Raji (cell line): ENCODE measurements around the gene CATSPER1.

Experiments
- POLR2A ChIP-seq: IDR thresholded peaks from 2 replicates; pipeline ENCODE4 v1.6.1; 2011; ENCODE audit warnings: low read depth, low read length, control low read depth; ENCODE audit not compliant: insufficient read depth

Gene CATSPER1

DNA sequence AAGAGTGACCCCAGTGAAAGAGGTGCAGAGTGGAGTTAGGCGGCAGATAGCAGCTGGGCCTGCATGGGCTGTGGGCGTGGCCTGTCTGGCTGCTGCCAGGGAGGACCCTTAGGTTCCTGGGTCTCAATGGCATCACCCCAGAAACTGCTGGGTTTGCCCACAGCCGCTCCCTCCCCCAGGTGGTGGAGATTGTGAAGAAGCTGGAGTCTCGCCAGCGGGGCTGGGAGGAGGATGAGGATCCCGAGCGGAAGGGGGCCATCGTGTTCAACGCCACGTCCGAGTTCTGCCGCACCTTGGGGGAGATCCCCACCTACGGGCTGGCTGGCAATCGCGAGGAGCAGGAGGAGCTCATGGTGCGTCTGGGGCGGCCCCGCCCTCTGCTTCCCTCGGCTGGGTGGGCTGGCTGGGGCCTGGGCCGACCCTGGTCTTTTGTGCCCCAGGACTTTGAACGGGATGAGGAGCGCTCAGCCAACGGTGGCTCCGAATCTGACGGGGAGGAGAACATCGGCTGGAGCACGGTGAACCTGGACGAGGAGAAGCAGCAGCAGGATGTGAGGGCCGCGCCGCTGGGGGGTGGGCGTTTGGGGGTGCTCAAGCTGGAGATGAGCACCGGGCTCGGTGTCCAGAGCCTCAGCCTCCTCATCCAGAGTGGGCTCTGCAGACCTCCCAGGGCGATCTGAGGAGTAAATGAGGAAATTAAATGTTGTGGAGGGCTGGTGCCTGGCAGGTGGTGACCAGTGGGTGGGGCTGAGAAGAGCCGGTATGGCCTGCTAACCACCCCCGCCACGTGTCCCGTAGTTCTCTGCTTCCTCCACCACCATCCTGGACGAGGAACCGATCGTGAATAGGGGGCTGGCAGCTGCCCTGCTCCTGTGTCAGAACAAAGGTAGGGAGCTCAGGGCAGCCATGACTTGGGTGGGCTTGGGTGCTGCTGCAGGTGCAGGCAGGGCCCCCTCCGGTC is 49.8 kb downstream of the CATSPER1 start:
- no peak for TF ChIP-seq POLR2A

DNA sequence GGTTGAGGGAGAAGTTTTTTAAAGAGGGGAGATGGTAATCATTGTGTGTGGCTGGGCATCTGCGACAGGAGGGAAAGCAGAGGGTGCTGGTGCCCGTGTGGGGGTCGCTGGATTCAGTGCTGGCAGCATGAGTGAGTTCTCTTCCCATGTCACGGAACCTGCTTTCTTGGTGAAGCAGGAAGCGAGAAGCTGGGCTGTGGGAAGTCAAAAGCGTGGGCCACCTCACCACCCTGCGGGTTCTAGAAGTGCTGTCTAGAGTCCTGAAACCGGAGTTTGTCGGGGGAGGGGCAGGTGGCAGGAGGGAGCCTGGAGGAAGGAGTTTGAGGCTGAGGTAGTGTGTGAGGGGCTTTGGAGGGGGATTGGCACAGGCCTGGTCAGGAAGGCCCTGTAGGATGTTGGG is 50.5 kb downstream of the CATSPER1 start:
- no peak for TF ChIP-seq POLR2A

DNA sequence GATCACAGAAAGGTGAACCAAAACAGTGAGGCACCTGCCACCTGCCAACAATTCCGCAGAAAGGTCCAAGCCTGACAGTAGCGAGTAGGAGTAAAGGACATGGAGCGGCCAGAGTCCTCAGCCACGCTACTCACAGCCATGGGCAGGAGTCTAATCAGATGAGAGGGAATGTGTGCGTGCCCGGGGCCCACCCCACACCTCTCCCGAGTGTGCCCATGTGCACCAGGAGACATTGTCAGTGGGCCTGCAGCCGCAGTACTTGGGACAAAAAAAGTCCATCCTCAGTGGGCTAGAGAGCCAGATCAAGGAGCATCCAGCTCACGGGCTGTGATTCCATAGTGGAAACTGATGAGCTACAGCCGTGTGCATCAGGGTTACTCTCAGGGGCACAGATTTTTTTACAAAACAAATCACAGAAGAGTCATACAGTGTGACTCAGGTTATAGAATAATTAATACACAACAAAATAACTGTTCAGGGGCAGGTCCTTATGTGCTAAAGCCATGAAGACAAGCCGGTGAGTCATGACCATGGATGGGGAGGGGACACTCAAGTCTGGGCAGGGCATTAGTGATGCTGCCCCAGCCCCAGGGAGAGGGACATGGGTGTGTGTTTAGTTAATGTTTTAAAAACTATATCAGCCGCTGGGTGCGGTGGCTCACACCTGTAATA is 52.7 kb downstream of the CATSPER1 start:
- no peak for TF ChIP-seq POLR2A

DNA sequence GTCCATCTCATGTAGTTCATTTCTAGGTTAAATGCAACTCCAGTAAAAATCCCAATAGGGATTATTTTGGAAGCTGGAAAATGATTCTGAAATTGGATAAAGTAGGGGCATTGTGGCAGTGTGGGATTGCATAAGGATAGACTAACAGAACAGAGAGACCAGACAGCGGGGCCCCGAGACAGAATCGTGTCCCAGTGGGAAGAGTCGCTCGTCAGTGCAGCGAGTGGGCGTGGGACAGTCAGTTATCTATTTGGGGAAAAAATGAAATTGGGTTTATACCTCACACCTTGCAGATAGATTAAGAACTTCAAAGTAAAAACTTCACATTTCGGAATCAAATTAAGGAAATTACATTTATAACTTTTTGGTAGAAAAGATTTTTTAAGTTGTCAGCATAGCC is 54.2 kb downstream of the CATSPER1 start:
- no peak for TF ChIP-seq POLR2A

DNA sequence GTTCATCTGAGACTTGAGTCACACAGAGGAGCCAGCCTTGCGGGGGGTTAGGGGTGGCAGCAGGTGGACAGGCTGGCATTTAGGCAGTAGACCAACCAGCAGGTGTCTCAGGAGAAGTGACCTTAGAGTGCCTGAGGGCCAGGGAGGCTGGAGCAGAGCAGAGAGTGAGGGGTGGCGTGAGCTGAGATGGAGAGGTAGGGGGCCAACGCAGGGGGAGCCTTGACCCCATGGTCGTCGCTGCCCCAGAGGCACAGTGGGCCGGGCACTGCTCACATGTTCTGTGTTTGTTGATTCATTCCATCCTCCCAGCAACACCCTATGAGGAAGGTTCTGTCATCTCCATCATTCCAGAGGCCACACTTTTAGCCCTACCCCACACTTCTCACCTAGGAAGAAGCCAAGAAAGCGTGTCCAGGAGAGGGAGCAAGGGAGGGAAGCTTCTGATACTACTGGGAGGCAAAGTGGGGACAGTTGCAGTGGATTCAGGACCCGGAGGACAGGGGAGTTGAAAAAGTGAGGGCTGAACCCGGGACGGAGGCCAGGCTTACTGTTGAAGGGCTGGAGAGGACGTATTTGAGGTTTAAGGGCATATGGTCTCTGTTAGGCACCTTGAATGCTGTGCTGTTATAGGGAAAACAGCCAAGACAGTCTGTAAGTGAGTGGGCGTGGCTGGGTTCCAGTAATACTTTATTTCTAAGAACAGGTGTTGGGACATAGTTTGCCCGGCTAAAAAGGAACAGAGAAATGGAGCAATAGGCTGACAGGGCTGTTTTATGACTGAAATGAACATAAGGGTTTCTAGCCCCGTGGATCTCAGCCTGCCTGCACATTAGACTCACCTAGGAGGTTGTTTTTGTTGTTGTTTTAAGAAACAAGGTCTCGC is 57.4 kb downstream of the CATSPER1 start:
- TF ChIP-seq POLR2A = no peak

DNA sequence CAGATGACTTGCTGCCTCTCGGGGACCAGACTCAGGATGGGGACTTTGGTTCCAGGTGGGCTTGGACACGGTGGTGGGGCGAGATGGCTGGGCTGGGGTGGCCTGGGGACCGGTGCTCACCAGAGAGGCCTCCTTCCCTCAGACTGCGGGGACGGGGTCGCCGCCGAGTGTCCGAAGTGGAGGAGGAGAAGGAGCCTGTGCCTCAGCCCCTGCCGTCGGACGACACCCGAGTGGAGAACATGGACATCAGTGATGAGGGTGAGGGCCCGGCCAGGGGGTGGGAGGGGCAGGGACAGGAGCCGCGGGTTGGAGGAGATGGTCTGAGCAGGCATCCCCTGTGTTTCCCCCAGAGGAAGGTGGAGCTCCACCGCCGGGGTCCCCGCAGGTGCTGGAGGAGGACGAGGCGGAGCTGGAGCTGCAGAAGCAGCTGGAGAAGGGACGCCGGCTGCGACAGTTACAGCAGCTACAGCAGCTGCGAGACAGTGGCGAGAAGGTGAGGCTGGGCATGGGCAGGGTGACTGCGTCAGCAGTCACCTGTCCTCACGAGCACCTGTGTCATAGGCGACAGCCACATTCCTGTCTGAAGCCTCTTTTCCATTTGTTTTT is 58.8 kb downstream of the CATSPER1 start:
- no peak for TF ChIP-seq POLR2A
